ENCODE measurements around the gene SCGB1C1.

- no peak for TF ChIP-seq SRF (IDR thresholded peaks at IDR 0.05; ENCODE audit: low read depth, low read length)
- TF ChIP-seq CTCF (IDR thresholded peaks at IDR 0.05; ENCODE audit: control extremely low read depth in 1 of 3, insufficient read depth in 1 of 3, low read depth in 1 of 3, low read length in 3 of 3) = no peak
- TF ChIP-seq POLR2AphosphoS5 (IDR thresholded peaks at IDR 0.05; ENCODE audit: low read depth, low read length) = no peak
Measured at GRCh38 chr11:235180-235579, 42.3 kb downstream of the SCGB1C1 start.

Data from H1 (cell line).